Amniotic stem cell (primary cell): ENCODE data around the gene HTRA1.

Source experiments
- DNase-seq: peaks from one replicate; lab custom pipeline; 2025; lab: John Stamatoyannopoulos, UW

HTRA1 gene

GRCh38 chr10:122474131-122474818 is 12.9 kb downstream of the HTRA1 start:
- DNase-seq: no peak

- no peak for DNase-seq
Measured at GRCh38 chr10:122475100-122475499, 13.7 kb downstream of the HTRA1 start.

- no peak for DNase-seq
Measured at GRCh38 chr10:122475591-122476332, 14.4 kb downstream of the HTRA1 start.

- DNase-seq: no peak
Measured at GRCh38 chr10:122476333-122476695, 15.0 kb downstream of the HTRA1 start.

GRCh38 chr10:122477436-122477835 is 16.1 kb downstream of the HTRA1 start:
- no peak for DNase-seq

- DNase-seq: no peak
Measured at GRCh38 chr10:122478971-122479370, 17.6 kb downstream of the HTRA1 start.

GRCh38 chr10:122480146-122480833 is 18.9 kb downstream of the HTRA1 start:
- no peak for DNase-seq

- DNase-seq: no peak
Measured at GRCh38 chr10:122481296-122482056, 20.1 kb downstream of the HTRA1 start.

GRCh38 chr10:122484276-122485060 is 23.1 kb downstream of the HTRA1 start:
- no peak for DNase-seq

GRCh38 chr10:122485670-122486069 is 24.3 kb downstream of the HTRA1 start:
- no peak for DNase-seq

GRCh38 chr10:122486406-122487080 is 25.2 kb downstream of the HTRA1 start:
- no peak for DNase-seq

GRCh38 chr10:122487174-122487765 is 25.9 kb downstream of the HTRA1 start:
- DNase-seq: no peak

- no peak for DNase-seq
Measured at GRCh38 chr10:122490268-122490667, 28.9 kb downstream of the HTRA1 start.

GRCh38 chr10:122490786-122491680 is 29.7 kb downstream of the HTRA1 start:
- DNase-seq: no peak

- no peak for DNase-seq
Measured at GRCh38 chr10:122492006-122492405, 30.7 kb downstream of the HTRA1 start.

GRCh38 chr10:122492999-122493481 is 31.7 kb downstream of the HTRA1 start:
- no peak for DNase-seq

GRCh38 chr10:122493761-122494160 is 32.4 kb downstream of the HTRA1 start:
- no peak for DNase-seq

GRCh38 chr10:122494173-122494820 is 32.9 kb downstream of the HTRA1 start:
- no peak for DNase-seq

GRCh38 chr10:122494833-122495232 is 33.5 kb downstream of the HTRA1 start:
- peak; percentile 91 for DNase-seq
